ENCODE measurements around the gene ARSB. TPM values are rescaled to one million over a fixed set of nuclear protein-coding genes. Genes with fewer than 3 reads are reported as not detected.

The ARSB gene
- total and polyA plus RNA-seq, 2 experiments from 2014 or later: 30.1 to 43.7 TPM

DNA sequence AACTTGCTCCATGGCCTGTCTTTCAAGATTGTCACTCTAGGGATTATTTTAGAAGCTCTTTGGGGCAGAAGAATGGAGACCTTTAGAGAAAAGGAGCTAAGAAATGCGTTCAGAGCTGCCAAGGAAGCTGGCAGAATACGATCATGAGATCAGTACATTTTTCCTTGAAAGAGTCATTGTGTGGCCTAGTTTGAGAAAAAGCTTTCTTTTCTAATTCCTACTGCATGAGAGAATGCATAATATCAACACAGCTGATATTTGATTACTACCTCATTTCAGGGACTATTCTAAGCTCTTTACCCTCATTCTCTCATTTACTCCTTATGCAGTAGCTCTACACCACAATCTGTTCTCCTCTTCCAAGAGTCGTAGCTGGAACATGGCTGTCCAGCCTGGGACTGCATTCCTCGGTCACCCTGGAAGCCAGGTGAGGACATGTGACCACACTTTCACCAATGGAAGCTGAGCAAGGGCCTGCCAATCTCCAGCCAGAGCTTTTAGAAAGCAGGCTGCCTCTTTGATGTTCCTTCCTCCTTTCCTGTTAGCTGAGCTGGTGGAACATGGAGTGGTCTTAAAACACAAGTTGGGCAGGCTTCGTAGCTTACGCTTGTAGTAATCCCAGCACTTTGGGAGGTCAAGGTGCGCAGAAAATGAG lies 237.3 kb downstream of the ARSB start:
- H3K27ac ChIP-seq: peak overlapping the region; percentile 65
- peaks cover 17% of the 10 kb centered on the region for H3F3A ChIP-seq (ENCODE audit: insufficient read depth)
- no peaks in the 10 kb centered on the region for H3K36me3 ChIP-seq (ENCODE audit: low read depth)
- H3K9ac ChIP-seq: 0 out of 2 replicates have a peak overlapping the region, but pooled peaks have one; percentile 12
- peak overlapping the region; percentile 42 for H3K4me2 ChIP-seq (ENCODE audit: unreplicated experiment)
- no peaks in the 10 kb centered on the region for H3K9me3 ChIP-seq (ENCODE audit: low read depth)
- no peak for TF ChIP-seq EZH2phosphoT487 (IDR thresholded peaks at IDR 0.05; ENCODE audit: insufficient read depth, low read depth)
- no peak for TF ChIP-seq EZH2 (IDR thresholded peaks at IDR 0.05; ENCODE audit: insufficient read depth, poor library complexity, severe bottlenecking)
- H3K27me3 ChIP-seq (replicated peaks; ENCODE audit: insufficient read depth): no peaks in the 10 kb centered on the region
- H3K4me1 ChIP-seq (ENCODE audit: insufficient read depth): peaks cover 28% of the 10 kb centered on the region
- H4K20me1 ChIP-seq (ENCODE audit: insufficient read depth): no peaks in the 10 kb centered on the region
- WGBS, 2 experiments (ENCODE audit: low coverage in 1 of 2, low lambda C conversion rate in 2 of 2, missing lambda C conversion rate in 2 of 2): 43 to 47% methylated on average over 7 of the region's 7 CpGs
- peak overlapping the region; percentile 37; the same call in 1 of the 2 replicates for H2AFZ ChIP-seq
- peak overlapping the region; percentile 35; the same call in 1 of the 2 replicates for H3K4me3 ChIP-seq
- H3K9me2 ChIP-seq (ENCODE audit: insufficient read depth): no peaks in the 10 kb centered on the region
- no peaks in the 10 kb centered on the region for H3K79me2 ChIP-seq (ENCODE audit: insufficient read depth)
- in situ Hi-C loops (cut with MboI): no loop called here
- DNase-seq: peak; percentile 92

- Histone ChIP-seq H2AFZ (no peak overlapping the region), H3K27ac (peak overlapping the region; percentile 65), H3K9me3 (ENCODE audit: low read depth) (no peaks in the 10 kb centered on the region), H3K4me1 (ENCODE audit: insufficient read depth) (peaks cover 20% of the 10 kb centered on the region), H3K36me3 (ENCODE audit: low read depth) (no peaks in the 10 kb centered on the region), H3K4me3 (no peak overlapping the region), H3F3A (ENCODE audit: insufficient read depth) (peaks cover 10% of the 10 kb centered on the region), H3K4me2 (ENCODE audit: unreplicated experiment) (peak overlapping the region; percentile 42), H4K20me1 (ENCODE audit: insufficient read depth) (no peaks in the 10 kb centered on the region), H3K9ac (0 out of 2 replicates have a peak overlapping the region, but pooled peaks have one; percentile 12), H3K9me2 (ENCODE audit: insufficient read depth) (no peaks in the 10 kb centered on the region), H3K79me2 (ENCODE audit: insufficient read depth) (no peaks in the 10 kb centered on the region), H3K27me3 (replicated peaks; ENCODE audit: insufficient read depth) (no peaks in the 10 kb centered on the region)
- 43 to 52% methylated on average over 10 of the region's 10 CpGs for WGBS, 2 experiments (ENCODE audit: low coverage in 1 of 2, low lambda C conversion rate in 2 of 2, missing lambda C conversion rate in 2 of 2)
- TF ChIP-seq EZH2 (IDR thresholded peaks at IDR 0.05; ENCODE audit: insufficient read depth, poor library complexity, severe bottlenecking) (no peak), EZH2phosphoT487 (IDR thresholded peaks at IDR 0.05; ENCODE audit: insufficient read depth, low read depth) (no peak)
- no peak for DNase-seq
- in situ Hi-C loops (cut with MboI): no loop called here
Observed at GRCh38 chr5:78747055-78747454, 238.1 kb downstream of the ARSB start.

DNA sequence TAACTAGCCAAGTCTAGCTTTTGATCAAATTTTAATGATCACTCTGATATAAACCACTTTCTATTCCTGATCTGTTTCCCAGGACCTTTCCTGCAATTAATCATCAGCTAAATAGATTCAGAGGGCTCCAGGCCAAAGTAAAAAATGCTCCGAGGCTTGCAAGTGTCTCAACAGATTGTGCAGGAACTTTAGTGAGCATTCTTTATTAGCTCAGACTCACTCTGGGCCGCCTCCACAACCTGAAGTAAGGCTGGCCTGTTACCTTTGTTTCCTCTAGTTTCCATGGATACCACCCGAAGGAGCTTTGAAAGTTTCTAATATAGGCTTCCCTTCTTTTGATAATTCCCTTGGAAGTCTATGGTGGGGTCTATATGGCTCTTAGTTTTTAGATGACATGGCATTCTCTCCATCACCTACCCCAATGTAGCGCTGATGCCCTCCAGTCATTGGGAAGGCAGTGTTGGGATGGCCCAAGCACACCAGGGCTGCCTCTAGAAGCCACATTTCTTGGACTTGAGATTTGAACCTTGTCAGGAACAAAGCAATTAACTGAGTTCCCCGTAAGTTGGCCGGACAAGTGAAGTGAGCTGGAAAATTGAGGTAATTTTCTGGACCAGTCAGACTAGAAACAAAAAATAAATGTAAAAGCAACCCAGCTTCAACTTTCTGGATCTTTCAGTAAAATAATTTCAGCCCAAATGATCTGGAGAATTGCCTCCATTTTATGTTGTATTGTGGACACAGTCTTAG lies 238.9 kb downstream of the ARSB start:
- Histone ChIP-seq H3K27me3 (replicated peaks; ENCODE audit: insufficient read depth) (no peaks in the 10 kb centered on the region), H3K9me3 (ENCODE audit: low read depth) (no peaks in the 10 kb centered on the region), H3K36me3 (ENCODE audit: low read depth) (no peaks in the 10 kb centered on the region), H4K20me1 (ENCODE audit: insufficient read depth) (no peaks in the 10 kb centered on the region), H3K9me2 (ENCODE audit: insufficient read depth) (no peaks in the 10 kb centered on the region), H3K79me2 (ENCODE audit: insufficient read depth) (no peaks in the 10 kb centered on the region), H2AFZ (no peak overlapping the region), H3F3A (ENCODE audit: insufficient read depth) (peaks cover 10% of the 10 kb centered on the region), H3K4me2 (ENCODE audit: unreplicated experiment) (no peak overlapping the region), H3K4me1 (ENCODE audit: insufficient read depth) (peaks cover 12% of the 10 kb centered on the region), H3K27ac (no peak overlapping the region), H3K4me3 (no peak overlapping the region), H3K9ac (no peak overlapping the region)
- TF ChIP-seq EZH2phosphoT487 (IDR thresholded peaks at IDR 0.05; ENCODE audit: insufficient read depth, low read depth): no peak
- in situ Hi-C loops (cut with MboI): no loop called here
- no peak for DNase-seq
- WGBS, 2 experiments (ENCODE audit: low coverage in 1 of 2, low lambda C conversion rate in 2 of 2, missing lambda C conversion rate in 2 of 2): 71 to 76% methylated on average over 6 of the region's 6 CpGs

DNA sequence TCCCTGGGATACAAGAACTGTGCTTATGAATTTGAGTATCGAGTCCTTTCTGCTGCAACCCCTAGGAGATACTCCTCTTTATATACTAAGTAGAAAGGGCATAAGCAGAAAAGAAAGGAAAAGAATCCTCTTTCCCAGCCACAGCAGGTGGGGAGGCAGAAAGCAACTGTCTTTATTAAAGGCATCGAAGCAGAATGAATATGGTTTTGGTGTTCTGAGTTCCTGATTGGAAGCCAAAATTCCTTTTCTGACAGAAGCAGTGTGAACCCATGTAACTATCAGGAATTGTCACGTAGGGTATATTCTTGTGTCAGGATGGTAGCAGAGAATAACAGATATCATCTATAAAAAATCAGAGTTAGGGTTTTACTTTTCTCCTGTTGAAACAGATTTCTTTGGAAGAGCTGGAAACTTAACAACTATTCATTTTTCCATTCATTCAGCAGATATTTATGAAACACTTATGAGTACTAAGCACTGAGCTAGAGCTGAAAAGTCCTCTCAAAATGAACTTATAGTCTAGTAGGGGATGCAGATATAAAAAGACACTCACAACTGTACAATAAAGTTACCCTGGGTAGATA lies 240.1 kb downstream of the ARSB start:
- H3K4me2 ChIP-seq (ENCODE audit: unreplicated experiment): no peak overlapping the region
- in situ Hi-C loops (cut with MboI): no loop called here
- no peaks in the 10 kb centered on the region for H3K79me2 ChIP-seq (ENCODE audit: insufficient read depth)
- H3K9ac ChIP-seq: no peak overlapping the region
- no peak for TF ChIP-seq EZH2phosphoT487 (IDR thresholded peaks at IDR 0.05; ENCODE audit: insufficient read depth, low read depth)
- no peak for TF ChIP-seq EZH2 (IDR thresholded peaks at IDR 0.05; ENCODE audit: insufficient read depth, poor library complexity, severe bottlenecking)
- no peaks in the 10 kb centered on the region for H3K27me3 ChIP-seq (replicated peaks; ENCODE audit: insufficient read depth)
- 17 to 19% methylated on average over 3 of the region's 3 CpGs for WGBS, 2 experiments (ENCODE audit: low coverage in 1 of 2, low lambda C conversion rate in 2 of 2, missing lambda C conversion rate in 2 of 2)
- H2AFZ ChIP-seq: no peak overlapping the region
- peaks cover 10% of the 10 kb centered on the region for H3F3A ChIP-seq (ENCODE audit: insufficient read depth)
- no peaks in the 10 kb centered on the region for H4K20me1 ChIP-seq (ENCODE audit: insufficient read depth)
- no peaks in the 10 kb centered on the region for H3K36me3 ChIP-seq (ENCODE audit: low read depth)
- H3K4me3 ChIP-seq: no peak overlapping the region
- H3K9me3 ChIP-seq (ENCODE audit: low read depth): no peaks in the 10 kb centered on the region
- H3K27ac ChIP-seq: no peak overlapping the region
- no peak for DNase-seq
- H3K4me1 ChIP-seq (ENCODE audit: insufficient read depth): peaks cover 11% of the 10 kb centered on the region
- no peaks in the 10 kb centered on the region for H3K9me2 ChIP-seq (ENCODE audit: insufficient read depth)
